GM21367 (cell line): ENCODE data around the gene PPP1R9B.

Source experiments
- ATAC-seq: cut with Tn5 transposase; IDR thresholded peaks from one replicate; pipeline ENCODE4 v1.9.1; 2021; ENCODE audit not compliant: unreplicated experiment

The PPP1R9B gene

GRCh38 chr17:50094243-50094752 is 56.2 kb downstream of the PPP1R9B start:
- ATAC-seq, result no peak

GRCh38 chr17:50093807-50094206 is 56.7 kb downstream of the PPP1R9B start:
- no peak for ATAC-seq

GRCh38 chr17:50093246-50093645 is 57.2 kb downstream of the PPP1R9B start:
- ATAC-seq, result no peak

DNA sequence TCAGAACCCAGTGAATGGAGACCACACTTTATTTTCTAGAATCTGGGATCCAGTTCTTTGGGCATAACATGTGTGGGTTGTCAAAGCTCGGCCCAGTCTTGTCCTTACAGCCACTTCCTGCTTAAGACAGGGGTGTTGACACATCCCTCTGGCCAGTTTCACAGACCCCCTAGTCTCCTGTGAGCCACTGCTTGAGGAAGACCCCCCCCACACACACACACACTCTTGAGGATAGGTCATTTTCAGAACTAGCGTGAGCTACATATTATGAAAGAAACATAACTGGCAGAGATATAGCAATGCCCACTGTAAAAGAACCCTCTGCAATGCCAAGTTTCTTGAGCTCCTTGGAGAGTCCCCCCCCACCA is 58.6 kb downstream of the PPP1R9B start:
- ATAC-seq, result no peak

- no peak for ATAC-seq
These were observed 59.2 kb downstream of the PPP1R9B start for GRCh38 chr17:50090971-50091917.

- no peak for ATAC-seq
These were observed 60.4 kb downstream of the PPP1R9B start for GRCh38 chr17:50090071-50090470.

DNA sequence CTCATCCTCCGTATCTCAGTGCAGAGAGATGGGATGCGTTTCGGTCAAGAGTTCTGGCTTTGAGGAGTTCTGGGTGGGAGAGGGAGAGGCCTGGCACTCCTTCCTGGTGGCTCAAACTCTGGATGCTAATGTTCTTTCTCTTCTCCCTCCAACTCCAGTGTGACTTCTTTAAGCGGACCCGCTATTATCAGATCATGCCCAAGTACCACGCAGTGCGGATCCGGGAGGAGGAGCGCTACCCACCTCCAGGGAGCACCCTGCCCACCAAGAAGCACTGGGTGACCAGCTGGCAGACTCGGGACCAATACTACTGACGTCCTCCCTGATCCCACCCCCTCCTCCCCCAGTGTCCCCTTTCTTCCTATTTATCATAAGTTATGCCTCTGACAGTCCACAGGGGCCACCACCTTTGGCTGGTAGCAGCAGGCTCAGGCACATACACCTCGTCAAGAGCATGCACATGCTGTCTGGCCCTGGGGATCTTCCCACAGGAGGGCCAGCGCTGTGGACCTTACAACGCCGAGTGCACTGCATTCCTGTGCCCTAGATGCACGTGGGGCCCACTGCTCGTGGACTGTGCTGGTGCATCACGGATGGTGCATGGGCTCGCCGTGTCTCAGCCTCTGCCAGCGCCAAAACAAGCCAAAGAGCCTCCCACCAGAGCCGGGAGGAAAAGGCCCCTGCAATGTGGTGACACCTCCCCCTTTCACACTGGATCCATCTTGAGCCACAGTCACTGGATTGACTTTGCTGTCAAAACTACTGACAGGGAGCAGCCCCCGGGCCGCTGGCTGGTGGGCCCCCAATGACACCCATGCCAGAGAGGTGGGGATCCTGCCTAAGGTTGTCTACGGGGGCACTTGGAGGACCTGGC is 61.3 kb downstream of the PPP1R9B start:
- no peak for ATAC-seq

- no peak for ATAC-seq
These were observed 62.5 kb downstream of the PPP1R9B start for GRCh38 chr17:50087912-50088405.

GRCh38 chr17:50087246-50087911 is 63.1 kb downstream of the PPP1R9B start:
- no peak for ATAC-seq
